Prostate gland (tissue), 2 donors: Measurements from ENCODE around the gene SYNGR4.

Experiments used
- CTCF ChIP-seq, 4 experiments: fragments of 200-600 bp in 2 of 4; fragments of 450-650 bp in 2 of 4; sonication (generic) in 2 of 4; IDR thresholded peaks; 1 replicate in 3 of 4; 2 replicates in 1 of 4; pipeline ENCODE4 v1.5.1; 2016 to 2019; ENCODE audit warnings: antibody characterized with exemption in 4 of 4, mild to moderate bottlenecking in 2 of 4, moderate library complexity in 2 of 4
- POLR2A ChIP-seq: fragments of 450-650 bp; IDR thresholded peaks from one replicate; pipeline ENCODE4 v1.6.1; 2016; ENCODE audit warnings: antibody characterized with exemption, mild to moderate bottlenecking

- TF ChIP-seq CTCF (IDR thresholded peaks at IDR 0.05) = no peak
- no peak for TF ChIP-seq POLR2A
These were observed 3.7 kb downstream of the SYNGR4 start for GRCh38 chr19:48367855-48368254.
